VCaP (cell line): Measurements from ENCODE around the gene LSP1.

Source experiments
- H3K27ac ChIP-seq: fragments of 450-650 bp; 2 replicates; pipeline ENCODE4 v1.5.1; 2017
- TF ChIP-seq, protein P1 (sequence below): fragments of 450-650 bp; conservative IDR thresholded peaks from 2 replicates; pipeline ENCODE4 v1.5.1; 2017; ENCODE audit warnings: mild to moderate bottlenecking, moderate library complexity

LSP1 gene

DNA sequence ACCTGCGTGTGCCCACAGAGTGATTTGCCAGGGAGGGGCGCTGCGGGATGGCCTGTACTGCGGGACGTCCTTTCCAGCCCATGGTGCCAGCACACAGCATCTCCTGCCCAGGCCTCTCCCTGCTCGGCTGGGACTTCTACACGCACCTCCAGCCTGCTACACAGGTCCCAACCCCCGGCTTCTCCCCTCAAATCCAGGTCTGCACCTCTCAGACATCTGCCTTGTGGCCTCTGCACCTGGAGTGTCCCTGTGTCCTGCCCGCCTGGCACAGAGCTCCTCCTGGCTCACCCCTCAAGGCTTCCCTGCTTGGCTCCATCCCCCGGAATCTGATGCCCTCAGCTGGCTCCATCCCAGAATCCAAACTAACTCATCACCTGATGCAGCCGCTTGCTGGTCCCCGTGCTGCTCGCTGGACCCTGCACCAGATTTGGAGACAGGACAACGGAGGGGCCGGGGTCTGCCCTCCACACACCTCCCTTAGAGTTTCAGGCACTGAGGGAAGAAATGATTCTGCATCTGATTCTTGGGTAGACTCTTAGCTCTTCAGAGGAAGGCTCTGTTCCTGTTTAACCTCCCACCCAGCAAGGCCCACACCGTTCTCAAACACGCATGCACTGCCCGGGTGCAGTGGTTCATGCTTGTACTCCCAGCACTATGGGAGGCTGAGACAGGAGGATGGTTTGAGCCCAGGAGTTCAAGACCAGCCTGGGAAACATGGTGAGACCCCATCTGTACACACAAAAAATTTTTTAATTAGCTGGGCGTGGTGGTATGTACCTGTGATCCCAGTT lies 4.0 kb upstream of the LSP1 start:
- H3K27ac ChIP-seq, result no peak overlapping the region
- TF ChIP-seq, protein P1, sequence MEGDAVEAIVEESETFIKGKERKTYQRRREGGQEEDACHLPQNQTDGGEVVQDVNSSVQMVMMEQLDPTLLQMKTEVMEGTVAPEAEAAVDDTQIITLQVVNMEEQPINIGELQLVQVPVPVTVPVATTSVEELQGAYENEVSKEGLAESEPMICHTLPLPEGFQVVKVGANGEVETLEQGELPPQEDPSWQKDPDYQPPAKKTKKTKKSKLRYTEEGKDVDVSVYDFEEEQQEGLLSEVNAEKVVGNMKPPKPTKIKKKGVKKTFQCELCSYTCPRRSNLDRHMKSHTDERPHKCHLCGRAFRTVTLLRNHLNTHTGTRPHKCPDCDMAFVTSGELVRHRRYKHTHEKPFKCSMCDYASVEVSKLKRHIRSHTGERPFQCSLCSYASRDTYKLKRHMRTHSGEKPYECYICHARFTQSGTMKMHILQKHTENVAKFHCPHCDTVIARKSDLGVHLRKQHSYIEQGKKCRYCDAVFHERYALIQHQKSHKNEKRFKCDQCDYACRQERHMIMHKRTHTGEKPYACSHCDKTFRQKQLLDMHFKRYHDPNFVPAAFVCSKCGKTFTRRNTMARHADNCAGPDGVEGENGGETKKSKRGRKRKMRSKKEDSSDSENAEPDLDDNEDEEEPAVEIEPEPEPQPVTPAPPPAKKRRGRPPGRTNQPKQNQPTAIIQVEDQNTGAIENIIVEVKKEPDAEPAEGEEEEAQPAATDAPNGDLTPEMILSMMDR, result no peak

DNA sequence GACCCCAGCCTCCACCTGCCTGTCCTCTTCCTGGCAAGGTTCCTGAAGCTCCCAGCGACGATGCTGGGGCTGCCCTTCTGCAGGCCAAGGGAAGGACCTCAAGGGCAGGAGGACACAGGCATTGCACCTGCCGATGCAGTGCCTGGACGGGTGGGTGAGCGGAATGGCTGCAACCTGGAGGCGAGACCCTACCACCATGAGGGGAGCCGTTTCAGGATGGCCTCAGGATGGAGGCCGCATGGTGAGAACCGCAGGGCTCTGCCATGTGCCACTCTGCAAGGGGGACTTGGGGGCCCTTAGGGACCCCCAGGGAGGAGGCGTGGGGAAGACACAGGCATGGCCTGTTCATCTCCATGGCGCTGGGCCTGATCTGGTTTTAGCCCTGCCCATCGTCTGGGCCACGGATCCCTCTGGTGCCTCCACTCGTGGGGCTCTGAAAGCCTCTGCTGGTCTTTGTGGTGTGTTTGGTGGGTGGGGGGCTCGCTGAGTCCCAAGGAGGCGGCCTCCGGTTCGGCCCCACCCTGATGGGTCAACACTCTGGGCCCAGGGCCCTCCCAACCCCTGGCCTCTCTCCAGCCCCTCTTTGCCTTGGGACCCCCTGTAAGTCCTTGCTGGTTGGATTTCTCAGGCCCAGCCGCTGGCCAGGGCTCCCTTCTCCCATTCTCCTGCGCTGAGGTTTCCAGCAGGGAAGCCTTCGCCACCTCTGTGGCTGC lies 1.3 kb upstream of the LSP1 start:
- no peak overlapping the region for H3K27ac ChIP-seq
- TF ChIP-seq, protein P1, result no peak

- H3K27ac ChIP-seq, result no peak overlapping the region
- TF ChIP-seq, protein P1, result no peak
These were observed 510 bp upstream of the LSP1 start for GRCh38 chr11:1852271-1852876.

GRCh38 chr11:1853376-1854131 lies 670 bp downstream of the LSP1 start:
- H3K27ac ChIP-seq, result no peak overlapping the region

DNA sequence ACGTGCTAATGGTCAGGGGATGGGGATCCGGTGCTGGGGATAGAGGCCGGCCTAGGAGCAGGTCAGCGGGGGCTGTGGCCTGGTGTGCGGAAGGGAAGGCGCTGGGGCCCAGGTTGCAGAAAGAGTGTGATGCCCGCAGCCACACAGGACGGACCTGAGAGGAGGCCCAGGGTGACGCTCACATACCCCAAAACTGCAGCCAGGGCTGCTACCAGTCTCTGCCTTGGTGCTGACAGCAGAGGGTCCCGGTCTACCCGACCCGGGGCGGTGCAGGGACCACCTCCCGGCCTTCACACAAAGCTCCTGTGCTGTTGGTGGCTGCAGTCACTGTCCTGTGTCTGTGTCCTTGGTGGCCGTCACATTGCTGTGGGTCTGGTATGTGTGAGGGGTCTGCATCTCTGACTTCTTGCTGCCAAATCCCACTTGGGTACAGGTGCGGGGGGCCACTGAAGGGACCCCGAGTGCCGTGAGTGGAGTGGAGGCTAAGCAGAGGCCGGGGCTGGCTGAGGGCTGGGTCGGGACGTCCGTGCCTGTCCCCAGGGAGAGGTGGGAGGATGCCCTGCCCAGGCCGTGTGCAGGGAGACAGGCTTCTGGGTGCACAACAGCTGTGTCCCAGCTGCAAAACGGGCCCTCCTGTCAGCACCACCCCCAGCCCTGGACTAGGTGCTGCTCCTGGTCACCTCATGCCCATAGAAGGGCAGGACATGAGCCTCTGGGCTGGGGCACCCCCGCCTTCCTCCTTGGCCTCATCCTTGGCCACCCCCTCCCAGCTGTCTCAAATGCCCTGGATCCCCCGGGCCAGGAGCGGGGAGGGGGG lies 1.5 kb downstream of the LSP1 start:
- no peak overlapping the region for H3K27ac ChIP-seq

More at GRCh38 chr11:1853376-1854131, 670 bp downstream of the LSP1 start:
- TF ChIP-seq, protein P1, result no peak

More for the DNA sequence above, 1.5 kb downstream of the LSP1 start:
- TF ChIP-seq, protein P1, result no peak
